ENCODE results near the gene MAPRE3. TPM values are rescaled to one million over a fixed set of nuclear protein-coding genes. Genes with fewer than 3 reads are reported as not detected.

Gene MAPRE3
- total RNA-seq, 2 experiments from 2014 or later, result 2.9 to 3.8 TPM

DNA sequence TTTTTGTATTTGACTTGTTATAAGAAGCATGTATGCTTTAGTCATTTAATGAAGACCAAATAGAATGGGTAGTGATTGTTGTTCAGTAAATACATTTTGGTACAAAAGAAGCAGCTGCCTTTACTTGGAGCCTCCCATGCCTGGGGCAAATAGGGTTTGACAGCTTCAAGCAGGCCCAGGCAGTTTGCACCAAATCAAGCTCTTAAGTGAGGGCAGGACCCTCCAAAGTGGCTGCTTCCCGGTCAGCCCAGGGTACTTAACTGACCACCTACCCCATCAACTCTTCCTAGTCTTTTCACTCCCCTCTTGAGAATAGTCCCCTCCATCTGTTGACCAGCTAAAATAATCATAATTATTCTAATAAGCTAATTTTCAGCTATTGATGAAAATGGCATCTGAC, 5.2 kb downstream of the MAPRE3 start:
- no peak overlapping the region for H3K4me3 Mint-ChIP-seq
- no peak overlapping the region for H3K27ac Mint-ChIP-seq
- no peaks in the 10 kb centered on the region for H3K9me3 Mint-ChIP-seq
- DNase-seq, result no peak
- no peaks in the 10 kb centered on the region for H3K27me3 Mint-ChIP-seq (ENCODE audit: low read depth)
- intact Hi-C loops (cut with micrococcal nuclease), result no loop called here
- H3K36me3 Mint-ChIP-seq (ENCODE audit: low read depth), result no peaks in the 10 kb centered on the region
- H3K4me1 Mint-ChIP-seq (ENCODE audit: low read depth), result peaks cover 10% of the 10 kb centered on the region
- CTCF ChIA-PET, result interaction anchor here (1.0 to 2.6 kb wide), 5 partner anchors 8 to 41 kb away, joined by 3 to 16 read pairs (median 5); no protein-coding TSS in a partner anchor

DNA sequence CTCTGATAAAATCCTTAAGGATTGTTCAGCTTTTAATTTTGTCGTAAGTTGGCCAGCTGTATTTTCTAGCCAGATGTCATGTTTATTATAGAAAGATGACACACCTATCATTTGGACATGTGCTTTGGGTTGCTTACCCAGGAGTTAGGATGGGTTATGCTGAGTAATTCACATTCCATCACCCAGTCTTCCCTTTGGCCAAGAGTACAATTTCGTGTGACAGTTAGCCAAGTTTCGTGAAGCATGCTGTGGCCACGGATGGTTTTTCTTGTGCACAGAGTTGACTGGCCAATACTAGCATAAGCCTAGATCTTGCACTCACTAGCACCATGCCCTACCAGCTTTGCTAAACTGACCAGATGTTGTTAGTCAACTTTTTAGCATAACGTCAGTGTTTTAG, 5.8 kb downstream of the MAPRE3 start:
- DNase-seq, result no peak
- H3K36me3 Mint-ChIP-seq (ENCODE audit: low read depth), result no peaks in the 10 kb centered on the region
- no peak overlapping the region for H3K4me3 Mint-ChIP-seq
- no peak overlapping the region for H3K27ac Mint-ChIP-seq
- no peaks in the 10 kb centered on the region for H3K9me3 Mint-ChIP-seq
- intact Hi-C loops (cut with micrococcal nuclease), result no loop called here
- H3K4me1 Mint-ChIP-seq (ENCODE audit: low read depth), result peaks cover 6% of the 10 kb centered on the region
- CTCF ChIA-PET, result interaction anchor here (1.0 to 2.6 kb wide), 4 partner anchors 12 to 40 kb away, joined by 4 to 16 read pairs (median 5); no protein-coding TSS in a partner anchor
- H3K27me3 Mint-ChIP-seq (ENCODE audit: low read depth), result no peaks in the 10 kb centered on the region

DNA sequence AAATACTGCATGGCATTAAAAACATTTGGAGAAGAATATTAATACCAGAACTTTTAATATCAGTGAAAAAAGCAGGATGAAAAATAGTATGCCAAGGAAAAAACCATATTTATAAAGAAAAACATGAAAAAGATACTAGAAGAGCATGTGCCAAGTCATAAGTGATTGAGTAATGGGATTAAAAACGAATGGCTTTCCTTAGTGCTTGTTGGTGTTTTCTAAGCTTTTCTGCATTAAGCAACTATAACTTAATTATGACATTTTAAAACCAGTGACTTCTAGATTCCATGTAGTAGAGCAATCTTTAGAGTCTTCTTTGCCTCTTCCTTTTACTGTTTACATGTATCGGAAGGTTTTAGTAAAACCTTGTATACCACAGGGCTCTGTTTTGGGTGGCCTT, 6.6 kb downstream of the MAPRE3 start:
- DNase-seq, result no peak
- no peaks in the 10 kb centered on the region for H3K9me3 Mint-ChIP-seq
- CTCF ChIA-PET, result interaction anchor here (2.6 kb wide), 1 partner anchor 15 kb away, joined by 16 read pairs; no protein-coding TSS in a partner anchor
- H3K36me3 Mint-ChIP-seq (ENCODE audit: low read depth), result no peaks in the 10 kb centered on the region
- no peak overlapping the region for H3K27ac Mint-ChIP-seq
- H3K4me1 Mint-ChIP-seq (ENCODE audit: low read depth), result no peaks in the 10 kb centered on the region
- intact Hi-C loops (cut with micrococcal nuclease), result no loop called here
- H3K4me3 Mint-ChIP-seq, result no peak overlapping the region
- H3K27me3 Mint-ChIP-seq (ENCODE audit: low read depth), result no peaks in the 10 kb centered on the region

DNA sequence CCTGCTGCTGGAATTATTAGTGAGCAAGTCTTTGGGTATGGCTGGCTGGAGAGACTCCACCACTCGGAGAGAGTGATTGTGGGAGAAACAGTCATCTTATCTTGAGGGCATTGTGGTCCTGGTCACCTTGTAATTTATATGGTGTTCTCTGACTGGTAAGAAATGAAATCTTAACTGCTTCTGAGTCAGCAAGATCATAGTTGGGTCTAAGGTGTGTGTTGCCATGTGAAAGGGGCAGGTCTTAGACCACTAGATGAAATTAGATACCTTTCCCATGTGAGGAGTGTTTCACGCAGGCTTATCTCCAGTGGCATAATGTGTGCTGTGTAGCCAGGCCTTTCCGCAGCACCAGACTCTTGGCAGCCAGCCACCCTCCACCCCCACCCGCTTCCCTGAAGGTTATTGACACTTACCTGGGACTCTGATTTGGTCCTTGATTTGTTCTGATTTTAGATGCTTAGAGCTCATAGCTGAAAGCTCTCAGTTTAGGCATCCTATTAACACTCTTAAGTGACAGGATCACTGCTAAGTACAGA, 7.7 kb downstream of the MAPRE3 start:
- intact Hi-C loops (cut with micrococcal nuclease), result no loop called here
- Mint-ChIP-seq H3K36me3 (ENCODE audit: low read depth) (no peaks in the 10 kb centered on the region), H3K27ac (no peak overlapping the region), H3K4me3 (no peak overlapping the region), H3K9me3 (no peaks in the 10 kb centered on the region), H3K4me1 (ENCODE audit: low read depth) (no peaks in the 10 kb centered on the region), H3K27me3 (ENCODE audit: low read depth) (no peaks in the 10 kb centered on the region)
- CTCF ChIA-PET, result no interaction called here
- DNase-seq, result no peak

DNA sequence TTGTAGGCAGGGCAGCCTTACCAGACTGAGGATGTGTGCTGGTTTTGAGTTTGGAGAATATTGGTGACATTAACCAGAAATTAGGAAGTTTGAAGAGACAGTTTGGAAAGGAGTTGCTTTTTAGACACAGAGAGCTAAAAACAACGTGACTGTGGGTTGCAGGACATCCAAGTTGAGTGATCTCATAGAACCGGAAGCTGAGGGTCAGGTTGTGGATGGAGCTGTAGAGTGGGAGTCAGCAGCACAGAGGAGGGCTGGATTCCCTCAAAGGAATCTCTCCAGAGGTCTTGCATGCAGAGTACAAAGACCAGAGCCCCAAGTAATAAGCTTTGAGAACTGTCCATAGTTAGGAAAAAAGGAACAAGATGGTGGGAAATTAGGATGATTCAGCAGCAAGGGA, 9.3 kb downstream of the MAPRE3 start:
- no peak for DNase-seq

DNA sequence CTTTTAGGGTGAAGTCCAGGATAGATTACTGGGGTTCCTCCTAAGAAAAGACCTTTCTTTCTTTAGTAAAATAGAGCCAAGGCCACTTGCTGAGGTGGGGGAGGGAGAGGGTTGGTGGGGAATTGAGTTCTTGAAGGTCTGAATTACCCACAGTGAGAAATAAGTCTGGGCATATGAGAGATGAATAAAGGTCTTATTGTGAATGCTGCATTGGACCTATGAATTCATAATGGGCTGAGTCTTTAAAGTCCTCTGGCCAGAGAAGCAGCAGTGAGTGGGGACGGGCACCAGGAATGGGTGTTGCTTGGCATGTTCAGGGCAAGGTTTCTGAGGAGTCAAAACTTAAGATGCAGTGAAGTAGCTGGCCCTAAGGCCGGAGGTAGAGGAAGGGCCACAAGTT, 10.5 kb downstream of the MAPRE3 start:
- H3K36me3 Mint-ChIP-seq (ENCODE audit: low read depth), result no peaks in the 10 kb centered on the region
- no peak overlapping the region for H3K4me3 Mint-ChIP-seq
- CTCF ChIA-PET, result interaction anchor here (0.6 to 1.2 kb wide), 2 partner anchors 14 to 24 kb away, joined by 3 to 4 read pairs; no protein-coding TSS in a partner anchor
- H3K27me3 Mint-ChIP-seq (ENCODE audit: low read depth), result no peaks in the 10 kb centered on the region
- intact Hi-C loops (cut with micrococcal nuclease), result no loop called here
- no peaks in the 10 kb centered on the region for H3K9me3 Mint-ChIP-seq
- no peak for DNase-seq
- H3K27ac Mint-ChIP-seq, result no peak overlapping the region
- H3K4me1 Mint-ChIP-seq (ENCODE audit: low read depth), result no peaks in the 10 kb centered on the region

More for the DNA sequence above, 9.3 kb downstream of the MAPRE3 start:
- H3K9me3 Mint-ChIP-seq, result no peaks in the 10 kb centered on the region
- intact Hi-C loops (cut with micrococcal nuclease), result no loop called here
- H3K27me3 Mint-ChIP-seq (ENCODE audit: low read depth), result no peaks in the 10 kb centered on the region
- H3K27ac Mint-ChIP-seq, result no peak overlapping the region
- CTCF ChIA-PET, result interaction anchor here (1.1 kb wide), 1 partner anchor 8 kb away, joined by 3 read pairs; no protein-coding TSS in a partner anchor
- H3K4me3 Mint-ChIP-seq, result no peak overlapping the region
- H3K4me1 Mint-ChIP-seq (ENCODE audit: low read depth), result no peaks in the 10 kb centered on the region
- no peaks in the 10 kb centered on the region for H3K36me3 Mint-ChIP-seq (ENCODE audit: low read depth)

DNA sequence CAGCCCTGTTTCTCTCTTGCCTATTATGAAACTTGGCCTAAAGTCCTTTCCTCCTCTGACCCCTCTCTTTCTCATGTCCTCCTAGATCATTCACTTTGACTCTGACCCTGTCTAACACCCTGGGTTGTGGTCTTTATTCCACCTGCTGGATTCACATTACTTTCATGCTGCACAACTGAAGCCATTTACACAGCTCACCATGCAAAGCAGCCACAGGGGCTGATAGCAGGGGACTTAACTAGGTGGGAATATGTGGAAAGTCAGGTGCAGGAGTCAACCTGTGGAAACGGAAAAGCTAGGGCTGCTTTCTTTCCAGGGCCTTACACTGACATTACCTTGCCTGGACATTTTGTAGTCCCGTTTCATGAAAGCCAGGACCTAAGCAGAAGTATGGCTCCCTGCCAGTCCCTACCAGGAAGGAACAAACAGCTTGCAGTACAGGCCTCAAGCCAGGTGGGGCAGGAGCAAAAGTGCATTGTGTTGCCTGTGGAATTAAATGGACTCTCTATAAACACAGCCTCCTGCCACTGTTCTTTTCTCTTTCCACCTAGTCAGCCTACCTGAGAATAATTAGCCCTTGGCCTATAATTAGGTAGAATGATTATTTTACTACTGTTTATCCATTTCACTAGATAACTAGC, 11.8 kb downstream of the MAPRE3 start:
- Mint-ChIP-seq H3K27ac (no peak overlapping the region), H3K4me3 (no peak overlapping the region), H3K4me1 (ENCODE audit: low read depth) (no peaks in the 10 kb centered on the region), H3K27me3 (ENCODE audit: low read depth) (no peaks in the 10 kb centered on the region), H3K36me3 (ENCODE audit: low read depth) (no peaks in the 10 kb centered on the region), H3K9me3 (no peaks in the 10 kb centered on the region)
- intact Hi-C loops (cut with micrococcal nuclease), result no loop called here
- DNase-seq, result peak; percentile 38
- CTCF ChIA-PET, result interaction anchor here (0.8 to 1.8 kb wide), 4 partner anchors 19 to 44 kb away, joined by 3 to 6 read pairs (median 4); no protein-coding TSS in a partner anchor

DNA sequence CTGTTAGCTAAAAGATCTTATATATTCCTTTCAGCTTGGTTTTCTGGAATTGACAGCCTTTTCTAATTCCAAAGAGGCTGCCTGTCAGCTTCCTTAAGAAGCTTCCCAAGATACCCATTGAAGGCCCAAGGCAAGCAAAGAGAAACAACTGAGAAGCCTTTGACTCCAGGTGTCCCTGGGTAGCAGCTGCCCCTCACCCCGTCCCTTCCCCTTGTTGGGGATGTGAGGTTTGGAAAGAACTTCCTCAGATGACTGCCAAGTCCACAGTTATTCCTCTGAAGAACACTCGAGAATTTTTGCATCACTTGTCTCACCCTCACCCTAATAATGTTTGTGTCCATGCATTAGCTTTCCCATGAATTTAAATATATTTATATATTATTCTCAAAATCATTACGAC, 13.3 kb downstream of the MAPRE3 start:
- no peaks in the 10 kb centered on the region for H3K27me3 Mint-ChIP-seq (ENCODE audit: low read depth)
- no peaks in the 10 kb centered on the region for H3K36me3 Mint-ChIP-seq (ENCODE audit: low read depth)
- H3K9me3 Mint-ChIP-seq, result no peaks in the 10 kb centered on the region
- intact Hi-C loops (cut with micrococcal nuclease), result no loop called here
- DNase-seq, result no peak
- no peak overlapping the region for H3K4me3 Mint-ChIP-seq
- CTCF ChIA-PET, result interaction anchor here (1.0 to 1.3 kb wide), 3 partner anchors 9 to 138 kb away, joined by 3 to 4 read pairs (median 3); no protein-coding TSS in a partner anchor
- no peak overlapping the region for H3K27ac Mint-ChIP-seq
- H3K4me1 Mint-ChIP-seq (ENCODE audit: low read depth), result no peaks in the 10 kb centered on the region

DNA sequence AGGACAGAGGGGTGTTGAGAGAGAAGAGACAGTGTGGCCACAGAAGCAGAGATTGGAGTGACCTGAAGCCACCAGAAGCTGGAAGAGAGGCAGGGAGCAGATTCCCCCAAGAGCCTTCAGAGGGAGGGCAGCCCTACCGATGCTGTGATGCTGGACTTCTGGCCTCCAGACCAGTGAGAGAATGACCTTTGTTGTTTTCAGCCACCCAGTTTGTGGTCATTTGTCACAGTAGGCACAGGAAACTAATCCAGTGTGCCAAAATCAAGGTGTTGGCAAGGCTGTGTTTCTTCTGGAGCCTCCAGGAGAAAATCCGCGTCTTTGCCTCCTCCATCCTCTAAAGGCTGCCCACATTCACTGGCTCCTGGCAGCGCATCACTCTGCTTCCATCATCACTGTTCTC, 15.4 kb downstream of the MAPRE3 start:
- CTCF ChIA-PET, result interaction anchor here (1.0 kb wide), 1 partner anchor 31 kb away, joined by 3 read pairs; no protein-coding TSS in a partner anchor
- no peaks in the 10 kb centered on the region for H3K27me3 Mint-ChIP-seq (ENCODE audit: low read depth)
- no peak overlapping the region for H3K4me3 Mint-ChIP-seq
- H3K4me1 Mint-ChIP-seq (ENCODE audit: low read depth), result no peaks in the 10 kb centered on the region
- H3K27ac Mint-ChIP-seq, result no peak overlapping the region
- no peak for DNase-seq
- no peaks in the 10 kb centered on the region for H3K9me3 Mint-ChIP-seq
- no peaks in the 10 kb centered on the region for H3K36me3 Mint-ChIP-seq (ENCODE audit: low read depth)
- intact Hi-C loops (cut with micrococcal nuclease), result no loop called here

DNA sequence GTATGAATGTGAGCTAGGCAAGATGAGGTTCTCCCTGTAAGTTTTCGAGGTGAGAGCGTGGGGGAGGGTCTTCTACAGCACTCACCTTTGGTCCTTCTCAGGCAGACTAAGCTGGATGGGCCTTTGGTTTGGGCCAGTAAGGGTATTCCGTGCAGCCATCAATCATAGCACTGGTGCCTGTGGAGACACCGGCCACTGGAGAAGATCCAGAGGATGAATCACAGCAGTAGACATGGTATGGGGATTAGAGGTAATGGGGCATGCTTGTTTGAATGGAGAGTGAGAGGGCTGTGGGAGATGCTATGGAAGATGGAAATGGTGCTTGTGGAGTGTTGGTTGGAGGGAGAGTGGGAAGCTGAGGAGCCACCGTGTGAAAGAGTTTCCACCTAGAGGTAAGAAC, 16.1 kb downstream of the MAPRE3 start:
- H3K27ac Mint-ChIP-seq, result no peak overlapping the region
- CTCF ChIA-PET, result interaction anchor here (0.6 kb wide), 1 partner anchor 44 kb away, joined by 3 read pairs; no protein-coding TSS in a partner anchor

DNA sequence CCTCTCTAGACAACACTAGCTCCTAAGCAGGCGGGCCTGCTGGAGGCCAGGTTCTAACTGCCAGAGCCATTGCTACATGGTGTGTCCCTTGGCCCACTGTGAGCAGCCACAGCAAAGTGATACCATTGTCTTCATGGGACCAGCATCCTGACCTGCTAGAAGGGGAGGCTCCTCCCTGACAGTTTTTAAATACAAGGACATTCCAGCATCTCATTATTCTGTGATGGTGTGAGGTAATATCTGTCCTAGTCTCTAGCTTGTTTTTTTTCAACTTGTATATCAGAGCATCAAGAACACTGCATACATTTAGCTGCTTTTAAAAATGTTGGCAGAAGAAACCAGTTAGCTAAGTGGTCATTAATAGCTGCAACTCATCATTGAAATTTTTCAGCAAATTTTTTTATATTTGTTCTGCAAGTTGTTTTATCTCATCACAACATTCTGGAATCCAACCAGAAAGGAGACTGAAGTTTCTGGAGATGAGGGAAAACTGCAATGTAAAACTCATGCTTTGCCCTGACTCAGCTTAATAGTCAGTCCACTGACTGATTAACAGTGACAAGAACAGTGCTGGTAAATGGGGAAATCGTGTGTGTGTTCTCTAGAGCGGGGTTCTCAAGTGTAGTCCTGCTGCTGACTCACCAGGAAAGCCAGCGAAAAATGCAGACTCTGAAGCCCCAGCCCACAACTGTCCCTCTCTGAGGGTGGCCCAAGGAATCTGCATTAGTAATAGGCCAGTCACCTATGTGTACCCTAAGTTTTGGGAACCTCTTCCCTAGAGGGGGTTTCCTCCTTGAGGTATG, 17.8 kb downstream of the MAPRE3 start:
- no peaks in the 10 kb centered on the region for H3K27me3 Mint-ChIP-seq (ENCODE audit: low read depth)
- no peak overlapping the region for H3K4me3 Mint-ChIP-seq
- H3K4me1 Mint-ChIP-seq (ENCODE audit: low read depth), result no peaks in the 10 kb centered on the region
- no peaks in the 10 kb centered on the region for H3K9me3 Mint-ChIP-seq
- no peaks in the 10 kb centered on the region for H3K36me3 Mint-ChIP-seq (ENCODE audit: low read depth)
- no peak overlapping the region for H3K27ac Mint-ChIP-seq
- no peak for DNase-seq
- CTCF ChIA-PET, result interaction anchor here (0.7 to 0.9 kb wide), 2 partner anchors 20 to 23 kb away, joined by 3 read pairs; no protein-coding TSS in a partner anchor
- intact Hi-C loops (cut with micrococcal nuclease), result no loop called here

More for the DNA sequence above, 16.1 kb downstream of the MAPRE3 start:
- no peak for DNase-seq
- no peaks in the 10 kb centered on the region for H3K36me3 Mint-ChIP-seq (ENCODE audit: low read depth)
- no peaks in the 10 kb centered on the region for H3K4me1 Mint-ChIP-seq (ENCODE audit: low read depth)
- H3K9me3 Mint-ChIP-seq, result no peaks in the 10 kb centered on the region
- H3K4me3 Mint-ChIP-seq, result no peak overlapping the region
- intact Hi-C loops (cut with micrococcal nuclease), result no loop called here
- no peaks in the 10 kb centered on the region for H3K27me3 Mint-ChIP-seq (ENCODE audit: low read depth)

DNA sequence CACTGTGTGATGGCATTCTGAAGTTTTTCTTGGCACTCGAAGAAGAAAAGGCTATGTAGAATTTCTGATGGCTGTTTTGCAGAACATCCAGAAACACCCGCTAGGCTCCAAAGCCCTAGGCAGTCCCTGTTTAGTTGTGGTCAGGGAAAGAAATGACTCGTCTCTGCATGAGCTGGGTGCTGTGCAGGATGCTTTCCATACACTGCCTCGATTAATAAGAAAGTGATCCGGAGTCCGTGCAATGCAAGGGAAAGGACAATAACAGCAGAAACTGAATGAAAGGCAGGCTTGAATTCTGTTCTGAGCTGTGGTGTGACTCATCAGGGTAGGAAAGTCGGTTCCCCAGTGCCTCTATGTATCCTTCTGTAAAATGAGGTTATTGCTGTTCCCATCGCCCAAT, 18.7 kb downstream of the MAPRE3 start:
- no peak for DNase-seq
- H3K27ac Mint-ChIP-seq, result no peak overlapping the region
- H3K4me1 Mint-ChIP-seq (ENCODE audit: low read depth), result no peaks in the 10 kb centered on the region
- no peaks in the 10 kb centered on the region for H3K36me3 Mint-ChIP-seq (ENCODE audit: low read depth)
- H3K9me3 Mint-ChIP-seq, result no peaks in the 10 kb centered on the region
- H3K27me3 Mint-ChIP-seq (ENCODE audit: low read depth), result no peaks in the 10 kb centered on the region
- CTCF ChIA-PET, result no interaction called here
- intact Hi-C loops (cut with micrococcal nuclease), result no loop called here
- H3K4me3 Mint-ChIP-seq, result no peak overlapping the region
